ENCODE data around the gene MAPRE2. TPM values are rescaled to one million over a fixed set of nuclear protein-coding genes. Genes with fewer than 3 reads are reported as not detected.
A peak's percentile ranks its signal among the peaks of the same experiment; 100 is the strongest.
"Not testable (repeated sequence)": the region's sequence is repeated elsewhere in the genome, so short reads cannot be mapped to it uniquely, and the experiment has no call there.

Gene MAPRE2
- total RNA-seq, 1 donor from 2014 or later: 16.8 TPM

- ATAC-seq (no peak), DNase-seq (ENCODE audit: low spot score) (no peak)
Observed at GRCh38 chr18:35087726-35088125, 46.5 kb downstream of the MAPRE2 start.

GRCh38 chr18:35088921-35089320 lies 47.7 kb downstream of the MAPRE2 start:
- DNase-seq (ENCODE audit: low spot score): no peak
- no peak for ATAC-seq

- DNase-seq (ENCODE audit: low spot score): no peak
- no peak for ATAC-seq
Observed at GRCh38 chr18:35089382-35089781, 48.2 kb downstream of the MAPRE2 start.

GRCh38 chr18:35089891-35090550 lies 48.8 kb downstream of the MAPRE2 start:
- no peak for ATAC-seq

GRCh38 chr18:35091841-35092240 lies 50.6 kb downstream of the MAPRE2 start:
- ATAC-seq (peak; percentile 33), DNase-seq (ENCODE audit: low spot score) (no peak)

More at GRCh38 chr18:35089891-35090550, 48.8 kb downstream of the MAPRE2 start:
- DNase-seq (ENCODE audit: low spot score): no peak

GRCh38 chr18:35095983-35096676 lies 54.9 kb downstream of the MAPRE2 start:
- ATAC-seq: no peak

GRCh38 chr18:35096677-35097011 lies 55.4 kb downstream of the MAPRE2 start:
- ATAC-seq (no peak), DNase-seq (ENCODE audit: low spot score) (no peak)

More at GRCh38 chr18:35095983-35096676, 54.9 kb downstream of the MAPRE2 start:
- DNase-seq (ENCODE audit: low spot score): no peak

- no peak for DNase-seq (ENCODE audit: low spot score)
- ATAC-seq: no peak
Observed at GRCh38 chr18:35097195-35097594, 56.0 kb downstream of the MAPRE2 start.

- no peak for DNase-seq (ENCODE audit: low spot score)
- no peak for ATAC-seq
Observed at GRCh38 chr18:35097763-35098162, 56.5 kb downstream of the MAPRE2 start.

GRCh38 chr18:35099911-35100310 lies 58.7 kb downstream of the MAPRE2 start:
- DNase-seq (ENCODE audit: low spot score) (no peak), ATAC-seq (no peak)

- ATAC-seq: no peak
- DNase-seq (ENCODE audit: low spot score): no peak
Observed at GRCh38 chr18:35104391-35105051, 63.3 kb downstream of the MAPRE2 start.

GRCh38 chr18:35106013-35106844 lies 65.0 kb downstream of the MAPRE2 start:
- no peak for ATAC-seq
- no peak for DNase-seq (ENCODE audit: low spot score)

GRCh38 chr18:35106845-35107148 lies 65.6 kb downstream of the MAPRE2 start:
- DNase-seq (ENCODE audit: low spot score) (no peak), ATAC-seq (no peak)

GRCh38 chr18:35107216-35107615 lies 66.0 kb downstream of the MAPRE2 start:
- no peak for DNase-seq (ENCODE audit: low spot score)
- no peak for ATAC-seq

- not testable (repeated sequence) for ATAC-seq; DNase-seq (ENCODE audit: low spot score)
Observed at GRCh38 chr18:35108088-35108487, 66.9 kb downstream of the MAPRE2 start.

GRCh38 chr18:35110059-35110458 lies 68.8 kb downstream of the MAPRE2 start:
- ATAC-seq (no peak), DNase-seq (ENCODE audit: low spot score) (no peak)

GRCh38 chr18:35110554-35111485 lies 69.6 kb downstream of the MAPRE2 start:
- DNase-seq (ENCODE audit: low spot score) (no peak), ATAC-seq (peak; percentile 50)

GRCh38 chr18:35112696-35113095 lies 71.5 kb downstream of the MAPRE2 start:
- DNase-seq (ENCODE audit: low spot score) (no peak), ATAC-seq (no peak)

- ATAC-seq (no peak), DNase-seq (ENCODE audit: low spot score) (no peak)
Observed at GRCh38 chr18:35114305-35114704, 73.1 kb downstream of the MAPRE2 start.

GRCh38 chr18:35116784-35117318 lies 75.6 kb downstream of the MAPRE2 start:
- ATAC-seq: no peak

More at GRCh38 chr18:35116784-35117318, 75.6 kb downstream of the MAPRE2 start:
- DNase-seq (ENCODE audit: low spot score): no peak

Data from left lobe of liver (tissue), 2 donors.